ENCODE data around the gene OSM.
"Not testable (repeated sequence)": the region's sequence is repeated elsewhere in the genome, so short reads cannot be mapped to it uniquely, and the experiment has no call there.

The OSM gene

DNA sequence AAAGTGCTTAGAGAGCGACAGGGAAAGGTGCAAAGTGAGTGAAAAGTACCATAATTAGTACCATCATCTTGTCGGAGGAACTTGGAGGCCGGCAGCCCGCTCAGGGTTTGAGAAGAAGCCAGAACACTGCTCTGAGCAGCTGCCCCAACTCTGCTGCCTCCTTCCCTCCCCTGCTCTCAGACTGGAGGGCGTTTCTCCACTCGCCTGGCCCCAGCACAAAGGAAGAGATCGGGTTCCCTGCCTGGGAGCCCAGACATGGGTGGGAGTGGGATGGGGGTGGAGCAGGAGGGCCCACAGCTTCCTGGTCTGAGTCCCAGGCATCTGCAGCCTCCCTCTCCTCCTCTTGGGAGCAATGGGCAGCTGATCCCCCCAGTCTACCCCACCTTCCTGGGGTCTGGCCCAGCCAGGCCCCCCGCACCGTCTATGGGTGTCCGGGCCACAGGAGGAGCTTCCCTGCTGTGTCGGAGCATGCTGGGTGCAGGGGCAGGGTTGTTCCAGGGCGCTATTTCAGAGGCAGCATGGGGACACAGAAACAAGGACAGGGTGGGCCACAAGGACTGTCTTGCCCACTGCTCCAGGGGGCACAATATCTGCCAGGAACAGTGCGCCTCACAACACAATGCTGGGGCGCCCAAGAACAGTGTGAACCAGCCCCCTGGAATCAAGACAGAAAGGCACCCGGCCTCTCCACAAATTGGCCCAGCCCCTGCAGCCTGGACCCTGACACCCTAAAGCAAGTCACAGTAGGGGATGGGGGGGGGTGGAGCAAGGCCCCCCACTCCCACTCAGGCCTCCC, 24.9 kb downstream of the OSM start:
- DNase-seq = peak; percentile 46

DNA sequence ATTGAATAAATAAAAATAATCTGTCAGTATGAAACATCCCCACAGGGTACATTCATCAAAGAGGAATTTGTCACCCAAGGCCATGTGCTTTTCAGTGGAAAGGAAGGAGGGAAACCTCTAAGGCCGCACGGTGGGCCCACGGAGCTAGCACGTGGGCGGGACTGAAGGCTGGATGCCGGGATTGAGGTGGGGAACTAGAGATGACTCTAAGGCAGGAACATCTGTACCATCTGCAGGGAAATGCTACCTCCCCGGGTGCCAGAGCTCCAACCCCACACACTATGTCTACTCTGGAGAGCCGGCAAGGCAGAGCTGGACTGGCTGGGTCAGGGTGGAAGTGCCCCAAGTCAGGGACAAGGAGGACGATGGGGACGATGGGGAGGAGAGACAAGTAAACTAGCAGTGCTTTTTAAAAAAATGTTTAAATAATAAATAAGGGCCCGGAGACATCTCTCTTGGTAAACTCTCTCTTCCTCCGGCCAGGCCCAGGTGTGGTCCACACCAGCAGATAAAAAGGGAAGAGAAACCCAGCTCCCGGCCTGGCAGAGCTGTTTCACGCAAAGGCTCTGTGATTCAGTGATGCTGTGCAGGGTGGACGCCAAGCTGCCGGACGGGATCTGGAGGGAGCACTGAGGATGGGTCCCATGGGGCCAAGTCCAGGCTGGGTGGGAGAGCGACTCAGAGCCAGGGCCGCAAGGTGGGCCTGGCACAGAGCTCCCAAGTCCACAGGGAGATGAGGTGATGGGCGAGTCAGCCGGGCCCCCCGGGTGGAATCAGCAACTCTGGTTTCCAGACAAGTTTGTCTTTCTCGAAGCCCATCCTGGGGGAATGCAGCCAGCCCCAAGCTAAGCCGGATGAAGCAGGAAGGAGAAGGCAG, 25.9 kb downstream of the OSM start:
- peak; percentile 51 for DNase-seq

DNA sequence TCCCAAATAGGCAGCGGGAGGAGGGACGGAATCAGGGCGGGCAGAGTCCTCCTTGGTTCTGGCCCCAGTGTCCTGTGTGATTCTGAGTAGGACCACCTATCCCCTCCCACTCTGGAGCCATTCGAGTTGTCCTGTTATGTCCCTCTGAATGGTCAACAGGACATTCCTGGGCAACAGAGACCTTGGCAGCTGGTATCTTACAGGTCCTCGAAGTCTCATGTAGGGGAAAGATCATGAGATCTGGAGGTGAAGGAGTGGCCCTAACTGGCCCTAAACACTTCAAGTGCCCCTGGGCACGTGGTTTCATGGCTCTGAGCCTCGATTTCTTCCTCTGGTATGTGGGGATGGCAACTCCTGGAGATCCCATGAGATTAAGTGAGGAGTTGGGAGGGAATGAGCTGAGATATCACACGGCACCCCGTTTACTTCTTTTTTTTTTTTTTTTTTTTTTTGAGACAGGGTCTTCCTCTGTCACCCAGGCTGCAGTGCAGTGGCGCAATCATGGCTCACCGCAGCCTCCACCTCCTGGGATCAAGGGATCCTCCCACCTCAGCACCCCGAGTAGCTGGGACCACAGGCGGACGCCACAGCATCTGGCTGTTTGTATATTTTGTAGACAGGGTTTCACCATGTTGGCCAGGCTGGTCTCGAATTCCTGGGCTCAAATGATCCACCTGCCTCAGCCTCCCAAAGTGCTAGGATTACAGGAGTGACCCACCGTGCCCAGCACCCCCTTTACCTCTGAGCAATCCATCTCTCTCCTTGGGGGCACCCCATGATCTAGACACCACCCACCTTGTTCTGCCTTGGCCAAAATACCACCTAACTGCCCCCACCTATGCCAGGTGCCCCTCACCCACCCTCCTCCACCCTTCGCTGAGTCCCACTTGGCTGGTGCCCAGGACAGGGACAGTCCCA, 26.9 kb downstream of the OSM start:
- peak; percentile 55 for DNase-seq

DNA sequence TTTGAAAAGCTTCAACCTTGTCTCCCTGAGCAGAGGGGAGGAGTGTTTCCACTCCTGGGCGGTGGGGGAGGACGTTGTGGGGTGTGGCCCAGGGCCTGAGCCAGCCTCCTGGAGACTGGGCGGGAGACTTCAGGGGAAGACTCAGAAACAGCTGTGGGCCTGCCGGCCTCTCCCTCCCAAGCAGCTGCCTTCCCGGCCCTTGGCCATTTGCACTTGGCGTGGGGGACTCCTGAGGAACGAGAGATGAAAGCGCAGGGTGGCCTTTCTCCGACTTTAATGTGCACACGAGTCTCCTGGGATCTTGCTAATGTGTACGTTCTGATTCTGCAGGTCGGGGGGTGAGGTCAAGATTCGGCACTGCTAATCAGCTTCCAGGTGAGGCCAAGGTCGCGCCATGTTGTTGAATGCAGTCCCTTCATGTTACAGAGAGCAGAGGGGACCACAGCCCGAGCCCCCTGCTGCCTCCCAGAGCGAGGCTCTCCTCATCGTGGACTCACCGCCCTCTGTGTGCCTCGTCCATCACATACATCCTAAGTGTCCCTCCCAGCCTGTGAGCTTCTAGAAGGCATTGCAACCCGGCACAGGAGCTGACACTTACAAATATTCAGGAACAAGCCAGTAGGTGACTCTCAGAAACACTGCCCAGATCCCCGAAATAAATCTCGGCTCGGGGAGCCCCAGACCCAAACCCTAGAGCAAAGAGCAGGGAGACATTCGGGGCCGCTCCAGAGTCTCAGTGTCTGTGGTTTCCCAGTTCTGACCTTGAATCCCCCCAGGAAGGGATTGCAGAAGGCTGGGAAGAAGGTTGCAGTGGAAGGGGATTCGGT, 27.8 kb downstream of the OSM start:
- DNase-seq = peak; percentile 43

DNA sequence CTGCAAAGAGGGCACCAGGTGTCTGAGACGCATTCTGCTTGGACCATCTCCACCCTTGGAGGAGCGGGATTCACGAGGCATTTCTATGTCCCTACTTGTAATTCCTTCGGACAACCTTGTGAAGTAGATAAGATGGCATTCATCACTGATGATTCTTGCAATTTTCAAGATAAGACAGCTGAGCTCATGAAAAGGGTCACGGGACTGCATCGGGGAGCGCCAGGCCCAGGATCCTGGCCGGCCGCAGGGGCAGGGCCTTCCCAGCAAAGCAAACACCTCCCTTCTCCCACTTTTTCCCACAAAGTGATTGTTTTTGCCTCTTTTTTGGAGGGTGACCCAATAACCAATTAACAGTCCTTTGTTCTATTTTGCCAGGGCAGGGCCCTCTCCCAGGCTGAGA, 28.5 kb downstream of the OSM start:
- DNase-seq = no peak

DNA sequence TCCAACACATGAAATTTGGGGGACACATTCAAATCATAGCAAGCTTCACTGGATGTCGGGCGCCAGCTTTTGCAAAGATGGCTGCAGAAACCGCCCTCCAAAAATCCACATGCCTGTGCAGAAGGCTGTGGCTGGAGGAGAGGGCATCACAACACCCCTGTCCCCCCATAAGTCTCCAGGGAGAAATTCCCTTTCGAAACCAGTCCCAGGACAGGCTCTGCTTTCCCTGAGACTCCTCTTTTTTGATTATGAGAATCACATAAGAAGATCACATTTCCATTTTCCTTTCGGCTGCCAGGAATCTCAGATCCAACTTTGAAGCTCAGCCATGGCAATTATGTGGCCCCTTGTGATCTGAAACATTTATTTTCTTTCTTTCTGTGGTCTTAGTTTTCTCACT, 29.8 kb downstream of the OSM start:
- no peak for DNase-seq

DNA sequence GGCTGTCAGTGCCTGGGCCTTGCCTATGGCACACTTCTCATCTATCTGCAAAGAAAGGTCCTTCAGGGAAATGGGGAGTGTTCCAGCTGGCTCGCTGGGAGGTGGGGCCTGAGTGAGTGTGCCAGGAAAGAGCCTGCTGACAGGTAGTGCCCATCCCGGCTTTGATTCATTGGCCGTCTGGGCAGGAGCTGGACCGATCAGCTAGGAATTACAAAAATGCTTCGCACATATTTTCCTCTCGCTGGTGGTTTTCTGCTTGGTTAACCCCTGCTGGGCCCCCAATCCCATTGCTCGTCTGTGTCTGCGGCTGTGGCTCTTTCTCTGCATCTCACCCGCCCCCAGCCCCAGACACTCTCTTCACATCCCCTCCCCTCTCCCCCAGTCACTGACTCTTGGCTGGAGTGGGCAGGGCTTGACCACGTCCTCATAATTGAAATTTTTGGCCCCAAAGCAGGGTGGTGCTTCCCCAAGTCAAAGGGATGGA, 30.9 kb downstream of the OSM start:
- no peak for DNase-seq

DNA sequence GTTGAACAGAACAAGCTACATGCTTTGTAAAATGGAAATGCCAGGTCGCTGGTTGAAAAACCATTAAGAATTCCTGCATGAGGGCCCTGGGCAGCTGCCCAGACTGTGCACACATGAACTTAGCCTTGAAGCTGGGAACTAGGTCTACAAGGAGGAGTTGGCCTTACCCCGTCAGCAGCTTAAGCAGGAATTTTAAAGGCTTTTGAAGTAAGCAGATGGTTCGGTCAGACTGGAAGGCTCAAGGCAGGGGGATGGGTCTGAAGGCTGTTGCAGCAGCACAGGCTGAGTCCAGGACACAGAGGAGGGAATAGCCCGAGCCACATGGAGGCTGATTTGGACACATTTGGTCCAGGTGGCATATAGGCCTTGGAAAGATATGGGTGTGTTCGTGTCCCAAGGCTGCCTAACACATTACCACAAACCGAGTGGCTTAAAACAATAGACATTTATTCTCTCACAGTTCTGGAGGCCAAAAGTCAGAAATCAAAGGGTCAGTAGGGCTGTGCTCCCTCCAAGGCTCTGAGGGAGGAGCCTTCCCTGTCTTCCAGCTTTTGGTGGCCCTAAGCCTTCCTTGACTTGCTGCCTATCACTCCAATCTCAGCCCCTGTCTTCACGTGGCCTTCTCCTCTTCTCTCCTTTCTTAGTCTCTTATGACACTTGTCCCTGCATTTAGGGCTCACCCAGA, 31.7 kb downstream of the OSM start:
- DNase-seq = no peak

DNA sequence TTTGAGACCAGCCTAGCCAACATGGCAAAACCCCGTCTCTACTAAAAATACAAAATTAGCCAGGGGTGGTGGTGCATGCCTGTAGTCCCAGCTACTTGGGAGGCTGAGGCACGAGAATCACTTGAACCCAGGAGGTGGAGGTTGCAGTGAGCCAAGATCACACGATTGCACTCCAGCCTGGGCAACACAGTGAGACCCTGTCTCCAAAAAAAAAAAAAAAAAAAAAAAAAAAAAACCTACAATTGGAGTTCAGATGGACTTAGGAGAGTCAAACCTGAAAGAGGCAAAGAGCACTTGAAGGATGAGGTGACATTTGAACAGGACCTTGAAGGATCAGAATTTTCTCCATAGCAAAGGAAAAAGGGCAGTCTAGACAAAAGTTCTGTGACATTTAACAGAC, 32.3 kb downstream of the OSM start:
- DNase-seq = not testable (repeated sequence)

DNA sequence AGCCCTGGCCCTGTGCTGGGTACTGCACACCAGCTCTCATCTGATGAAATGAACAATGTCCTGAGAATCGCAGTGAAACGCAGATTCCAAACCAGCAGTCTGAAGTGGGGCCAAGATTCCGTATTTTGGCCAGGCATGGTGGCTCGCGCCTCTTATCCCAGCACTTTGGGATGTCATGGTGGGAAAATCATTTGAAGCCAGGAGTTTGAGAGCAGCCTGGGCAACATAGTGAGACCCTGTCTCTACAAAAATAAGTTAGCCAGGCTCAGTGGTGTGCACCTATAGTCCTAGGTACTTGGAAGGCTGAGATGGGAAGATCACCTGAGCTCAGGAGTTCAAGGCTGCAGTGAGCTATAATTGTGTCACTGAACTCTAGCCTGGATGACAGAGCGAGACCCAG, 33.1 kb downstream of the OSM start:
- DNase-seq = no peak

DNA sequence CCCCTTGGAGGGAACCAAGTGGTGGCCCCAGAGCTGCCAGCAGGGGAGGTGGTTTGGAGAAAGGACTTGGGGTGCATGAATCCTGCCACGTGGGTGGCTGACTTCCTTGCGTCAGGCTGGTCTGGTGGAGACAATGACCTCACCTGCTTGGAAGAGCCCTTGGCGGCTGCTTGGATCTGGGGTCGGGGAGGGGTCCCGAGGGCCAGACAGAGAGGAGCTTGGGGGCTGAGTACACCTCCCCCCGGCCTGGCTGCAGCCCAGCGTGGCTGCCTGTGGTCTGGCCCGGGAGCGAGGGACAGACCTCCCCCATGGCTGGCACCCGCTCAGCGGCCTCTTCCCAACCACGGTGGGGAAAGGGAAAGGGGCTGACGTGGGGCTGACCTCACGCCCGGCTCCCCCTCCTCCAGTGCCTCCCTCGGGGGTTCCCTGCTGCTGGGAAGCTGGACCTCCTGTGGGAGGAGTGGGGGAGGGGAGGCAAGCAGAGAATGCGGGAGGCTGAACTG, 33.9 kb downstream of the OSM start:
- no peak for DNase-seq

DNA sequence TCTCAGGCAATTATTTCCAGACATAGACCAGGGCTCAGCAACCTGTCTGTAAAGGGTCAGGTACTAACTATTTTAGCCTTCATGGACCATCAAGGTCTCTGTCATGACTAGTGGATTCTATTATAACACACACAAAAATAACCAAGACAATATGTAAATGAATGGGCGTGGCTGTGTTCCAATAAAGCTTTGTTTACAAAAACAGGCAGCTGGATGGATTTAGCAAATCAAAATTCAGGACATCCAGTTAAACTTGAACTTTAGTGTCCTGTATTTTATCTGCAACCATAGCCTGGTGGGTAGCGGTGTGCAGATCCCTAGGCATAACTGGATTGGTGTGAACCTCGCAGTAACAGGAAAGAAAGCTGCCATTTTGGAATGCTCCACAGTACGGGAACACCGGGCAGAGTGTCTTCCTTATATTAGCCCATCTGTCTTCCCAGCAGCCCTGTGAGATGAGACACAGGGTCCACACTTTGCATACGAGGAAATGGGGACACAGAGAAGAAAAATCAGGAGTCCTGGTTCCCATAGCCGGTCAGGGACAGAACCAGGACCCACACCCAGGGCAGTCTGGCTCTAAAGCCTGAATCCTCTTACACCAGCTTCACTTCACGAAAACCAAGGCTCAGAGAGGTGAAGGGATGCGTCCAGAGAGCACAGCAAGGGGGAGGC, 35.7 kb downstream of the OSM start:
- DNase-seq = no peak

DNA sequence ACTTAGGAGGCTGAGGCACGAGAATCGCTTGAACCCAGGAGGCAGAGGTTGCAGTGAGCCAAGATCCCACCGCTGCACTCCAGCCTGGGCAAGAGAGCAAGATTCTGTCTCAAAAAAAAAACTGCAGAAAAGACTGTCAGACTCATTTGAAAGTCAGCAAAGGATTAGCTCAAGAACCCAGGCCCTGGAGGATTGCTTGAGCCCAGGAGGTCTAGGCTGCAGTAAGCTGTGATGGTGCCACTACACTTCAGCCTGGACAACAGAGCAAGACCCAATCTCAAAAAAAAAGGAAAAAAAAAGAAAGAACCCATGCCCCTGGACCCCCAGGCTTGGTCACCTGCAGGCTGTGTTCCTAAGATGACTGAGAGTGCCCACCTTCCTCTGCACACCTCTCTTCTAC, 36.3 kb downstream of the OSM start:
- no peak for DNase-seq

DNA sequence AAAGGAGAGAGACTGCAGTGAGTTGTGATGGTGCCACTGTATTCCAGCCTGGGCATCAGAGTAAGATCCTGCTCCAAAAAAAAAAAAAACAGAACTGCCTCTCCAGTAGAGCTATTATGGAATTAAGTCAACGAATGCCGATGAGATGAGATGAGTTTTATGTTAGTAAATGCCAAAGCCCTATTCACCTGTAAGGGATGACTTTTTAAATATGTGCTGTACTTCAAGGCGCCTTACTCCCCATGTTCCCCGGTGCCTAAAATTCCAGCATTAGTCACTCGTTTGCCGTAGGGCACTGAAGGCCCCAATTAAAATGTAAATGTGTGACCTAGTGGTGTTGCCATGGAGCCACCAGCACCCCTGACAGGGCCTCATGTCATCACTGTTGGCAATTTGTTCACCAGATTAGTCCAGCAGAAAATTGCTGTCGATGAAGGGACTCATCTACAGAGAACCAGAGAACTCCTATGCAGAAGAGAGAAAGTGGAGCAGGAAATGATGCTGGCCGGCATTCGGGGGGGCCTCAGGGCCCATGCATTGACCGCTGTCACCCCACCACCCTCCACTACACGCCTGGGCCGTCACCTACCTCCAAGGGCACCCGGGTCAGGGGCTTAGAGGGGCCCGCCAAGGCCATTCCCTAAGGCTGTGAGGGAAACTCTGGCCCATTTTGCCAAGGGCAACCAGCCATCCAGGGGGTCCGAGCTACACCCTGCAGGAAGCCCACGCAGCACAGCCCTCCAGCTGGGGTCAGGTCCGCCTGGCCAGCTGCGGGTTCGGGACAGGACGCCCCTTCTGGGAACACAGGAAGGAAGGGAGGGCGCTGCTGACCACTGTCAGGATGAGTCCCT, 37.9 kb downstream of the OSM start:
- no peak for DNase-seq

DNA sequence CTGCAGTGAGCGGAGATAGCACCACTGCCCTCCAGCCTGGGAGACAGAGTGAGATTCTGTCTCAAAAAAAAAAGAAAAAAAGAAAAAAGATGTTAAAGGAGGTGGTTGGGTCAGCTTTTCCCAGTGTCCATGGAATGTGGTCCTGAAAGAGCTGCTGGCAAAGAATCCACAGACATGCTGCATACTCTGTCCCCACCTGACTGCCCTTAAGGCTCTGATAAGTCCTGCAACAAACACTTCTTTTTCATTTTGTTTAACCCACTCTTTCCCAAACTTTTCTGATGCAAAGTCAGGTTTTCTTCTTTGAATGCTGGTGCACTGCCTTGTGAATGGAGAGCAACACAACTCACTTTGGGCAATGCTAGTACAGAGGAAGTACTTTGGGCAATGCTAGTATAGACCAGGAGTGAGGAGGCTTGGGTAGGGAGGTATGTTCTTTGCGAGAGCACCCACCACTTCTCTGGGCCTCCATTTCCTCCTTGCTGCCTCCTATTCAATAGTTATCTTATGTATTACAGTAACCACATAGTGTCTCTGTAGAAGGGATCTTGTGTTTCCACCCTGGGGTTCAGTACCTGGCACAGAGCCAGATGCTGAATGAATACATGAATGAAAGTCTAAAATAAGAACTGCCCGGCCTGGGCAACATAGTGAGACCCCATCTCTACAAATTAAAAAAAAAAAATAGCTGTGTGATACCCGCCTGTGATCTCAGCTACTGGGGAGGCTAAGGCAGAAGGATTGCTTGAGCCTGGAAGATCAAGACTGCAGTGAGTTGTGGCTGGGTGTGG, 39.0 kb downstream of the OSM start:
- DNase-seq = no peak

DNA sequence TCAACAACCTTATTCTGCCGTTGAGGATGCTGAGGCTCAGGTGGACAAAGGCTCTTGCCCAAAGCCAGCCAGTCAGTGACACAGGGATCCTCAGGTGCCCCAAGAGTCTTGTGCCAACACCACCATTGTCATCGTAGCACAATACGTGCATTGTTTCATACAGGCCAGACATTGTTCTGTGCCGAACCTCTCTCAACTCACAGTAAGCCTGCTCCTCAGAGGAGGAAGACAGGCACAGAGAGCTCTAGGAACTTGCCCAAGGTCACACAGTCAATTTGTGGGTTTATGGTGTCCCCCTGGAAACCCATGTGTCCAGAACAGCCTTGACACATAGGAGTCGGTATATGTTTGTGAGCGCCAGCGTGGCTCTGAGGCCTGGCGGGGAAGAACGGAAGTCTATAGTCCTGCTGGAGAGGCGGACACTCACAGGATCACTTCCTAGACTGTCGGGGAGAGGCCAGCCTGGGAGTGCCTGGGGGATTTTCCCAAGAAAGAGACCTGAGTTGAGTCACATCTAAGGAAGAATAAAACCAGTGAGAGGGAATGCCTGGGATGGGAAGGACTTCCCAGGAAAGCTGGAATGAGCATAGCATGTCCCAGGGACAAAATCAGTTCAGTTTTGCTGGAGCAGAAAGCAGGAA, 40.3 kb downstream of the OSM start:
- DNase-seq = no peak

DNA sequence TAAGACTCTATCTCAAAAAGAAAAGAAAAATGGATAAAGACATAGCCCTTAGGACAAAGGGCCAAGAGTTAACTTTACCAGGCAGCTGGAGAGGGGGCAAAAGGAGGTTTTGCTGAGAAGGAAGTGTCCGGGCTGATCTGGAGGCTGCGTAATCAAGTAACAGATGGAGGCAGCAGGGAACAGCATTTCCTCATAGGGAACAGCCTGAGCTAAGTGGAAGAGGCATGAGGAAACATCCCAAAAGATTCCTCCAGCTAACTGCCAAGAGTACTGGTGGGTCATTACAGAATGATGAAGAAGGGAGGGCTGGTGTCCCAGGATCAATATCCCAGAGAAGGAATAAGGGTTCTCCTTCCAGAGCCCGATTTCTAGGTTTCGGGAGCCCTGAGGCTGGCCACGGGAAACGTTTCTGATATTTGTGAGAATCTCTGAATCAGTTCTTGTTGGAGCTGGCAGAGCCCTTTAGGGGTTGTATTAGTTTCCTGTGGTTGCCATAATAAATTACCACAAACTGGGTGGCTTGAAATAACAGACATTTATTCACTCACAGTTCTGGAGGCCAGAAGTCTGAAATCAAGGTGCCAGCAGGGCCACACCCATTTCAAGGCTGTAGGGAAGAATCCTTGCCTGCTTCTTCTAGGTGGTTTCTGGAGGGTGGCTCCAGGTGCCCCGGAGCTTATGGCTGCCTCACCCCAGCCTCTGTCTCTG, 41.3 kb downstream of the OSM start:
- DNase-seq = no peak
